K562 (cell line): ENCODE measurements around the gene LAMA5. TPM values are rescaled to one million over a fixed set of nuclear protein-coding genes. Genes with fewer than 3 reads are reported as not detected.

Source experiments
- ATAC-seq: fragments of 200-7000 bp; cut with Tn5 transposase; 3 replicates; pipeline ENCODE4 v1.9.1; 2020; ENCODE audit warnings: moderate library complexity
- BruUV-seq: library from RNA; stranded (reverse); fragments of 400-500 nt; replicated peaks from 2 replicates; lab custom pipeline; 2021; lab: Mats Ljungman, UMichigan
- CTCF ChIA-PET: fragments of 300-600 bp; formaldehyde crosslinking; extraction: SDS; loops from one replicate; lab custom pipeline; 2021; ENCODE audit warnings: low intra/inter-chr PET ratio; lab: Yijun Ruan, JAX
- POLR2A ChIA-PET: fragments of 300-600, 350-650 bp; sonication (Branson Sonifier 250); formaldehyde crosslinking; extraction: SDS; loops from one replicate; lab custom pipeline; 2021; ENCODE audit warnings: antibody characterized with exemption, inconsistent platforms; lab: Yijun Ruan, JAX
- DNase-seq, 4 experiments: peaks; one replicate each; pipeline versions ENCODE4 v3.0.0 to v3.0.0-alpha.2; 2011 to 2018; ENCODE audit warnings: low spot score in 3 of 4, mixed read lengths in 3 of 4; ENCODE audit errors: extremely low read depth in 1 of 4
- FAIRE-seq: peaks from 2 replicates; lab custom pipeline; 2011; peaks lifted over from hg19 to GRCh38; lab: Jason Lieb, UNC
- H2AFZ ChIP-seq: 2 replicates; pipeline ENCODE4 v1.6.0; 2011; ENCODE audit warnings: low read depth, low read length, control low read depth, inconsistent platforms
- H3K27ac ChIP-seq: fragments of 200-600 bp; 3 replicates; pipeline ENCODE4 v1.8.0; 2011; ENCODE audit warnings: low read depth, mild to moderate bottlenecking, control low read depth, inconsistent platforms, low read length, moderate library complexity, mixed read lengths; ENCODE audit errors: extremely low read depth
- H3K27me3 ChIP-seq, 2 experiments: fragments of 300-600 bp in 1 of 2; 2 replicates in 1 of 2; 3 replicates in 1 of 2; pipeline versions ENCODE4 v1.6.0 to v1.8.0; 2011; ENCODE audit warnings: inconsistent platforms in 2 of 2, low read length in 2 of 2, mild to moderate bottlenecking in 1 of 2, mixed read lengths in 1 of 2, moderate library complexity in 1 of 2; ENCODE audit not compliant: control insufficient read depth in 2 of 2, insufficient read depth in 2 of 2
- H3K36me3 ChIP-seq: fragments of 300-600 bp; 3 replicates; pipeline ENCODE4 v1.8.0; 2011; ENCODE audit warnings: mild to moderate bottlenecking, low read length, inconsistent platforms; ENCODE audit not compliant: control insufficient read depth, insufficient read depth
- H3K4me1 ChIP-seq, 2 experiments: fragments of 200-600 bp in 1 of 2; replicated peaks in 1 of 2; 2 replicates in 1 of 2; 3 replicates in 1 of 2; pipeline versions ENCODE4 v1.5.1 to v1.8.0; 2011; ENCODE audit warnings: inconsistent platforms in 2 of 2, low read length in 2 of 2, mild to moderate bottlenecking in 1 of 2, mixed read lengths in 1 of 2, moderate library complexity in 1 of 2; ENCODE audit not compliant: control insufficient read depth in 2 of 2, insufficient read depth in 2 of 2
- H3K4me2 ChIP-seq: 2 replicates; pipeline ENCODE4 v1.6.1; 2011; ENCODE audit warnings: low read length, control low read depth, inconsistent platforms, mixed read lengths; ENCODE audit not compliant: insufficient read depth
- H3K4me3 ChIP-seq: fragments of 200-600 bp; sonication (generic), shearing (Covaris generic); 2 replicates; pipeline ENCODE4 v1.5.1; 2016; ENCODE audit warnings: control low read depth, inconsistent platforms
- H3K79me2 ChIP-seq: fragments of 200-600 bp; 3 replicates; pipeline ENCODE4 v1.8.0; 2011; ENCODE audit warnings: low read length, inconsistent platforms; ENCODE audit not compliant: control insufficient read depth, insufficient read depth
- H3K9ac ChIP-seq, 2 experiments: 2 replicates each; pipeline versions ENCODE4 v1.6.0 to v1.6.1; 2011; ENCODE audit warnings: low read depth in 2 of 2, low read length in 2 of 2, control low read depth in 1 of 2, inconsistent platforms in 1 of 2, mild to moderate bottlenecking in 1 of 2, mixed read lengths in 1 of 2; ENCODE audit not compliant: insufficient read depth in 1 of 2
- H3K9me1 ChIP-seq: one replicate; pipeline ENCODE4 v1.6.0; 2011; ENCODE audit warnings: inconsistent platforms, mild to moderate bottlenecking, low read length, moderate library complexity; ENCODE audit not compliant: control insufficient read depth, insufficient read depth
- H3K9me3 ChIP-seq: replicated peaks from 2 replicates; pipeline ENCODE4 v1.5.1; 2011; ENCODE audit warnings: low read depth, low read length, inconsistent platforms; ENCODE audit not compliant: control insufficient read depth, insufficient read depth
- H4K20me1 ChIP-seq: replicated peaks from 2 replicates; pipeline ENCODE4 v1.6.1; 2011; ENCODE audit warnings: low read length, inconsistent platforms, mixed read lengths; ENCODE audit not compliant: control insufficient read depth, insufficient read depth
- BRCA1 ChIP-seq, 2 experiments: fragments of 450-650 bp in 1 of 2; sonication (generic) in 1 of 2; formaldehyde crosslinking in 1 of 2; IDR thresholded peaks; 2 replicates each; pipeline versions ENCODE4 v1.5.0 to v1.6.1; 2017 to 2020; ENCODE audit warnings: mild to moderate bottlenecking in 1 of 2, missing genetic modification reagents in 1 of 2
- C11orf30 ChIP-seq: fragments of 450-650 bp; IDR thresholded peaks from 2 replicates; pipeline ENCODE4 v1.6.1; 2016; ENCODE audit warnings: low read depth, mild to moderate bottlenecking
- CHCHD3 ChIP-seq: fragments of 250-450 bp; sonication (Bioruptor Pico); IDR thresholded peaks from 2 replicates; pipeline ENCODE4 v2.1.2; 2022; ENCODE audit warnings: mild to moderate bottlenecking
- COPS2 ChIP-seq: fragments of 450-650 bp; conservative IDR thresholded peaks from 2 replicates; pipeline ENCODE4 v1.6.1; 2016; ENCODE audit warnings: mild to moderate bottlenecking, moderate library complexity
- HCFC1 ChIP-seq: IDR thresholded peaks from 2 replicates; pipeline ENCODE4 v1.6.1; 2012; ENCODE audit warnings: low read depth, low read length, improper control_type of control experiment
- HMG20B ChIP-seq: fragments of 250-450 bp; sonication (Bioruptor Pico); IDR thresholded peaks from 2 replicates; pipeline ENCODE4 v1.5.0; 2021; ENCODE audit warnings: mild to moderate bottlenecking
- ILK ChIP-seq: fragments of 450-650 bp; IDR thresholded peaks from 2 replicates; pipeline ENCODE4 v1.6.1; 2016; ENCODE audit warnings: missing genetic modification characterization, low read depth, mild to moderate bottlenecking, missing compliant biosample characterization, moderate library complexity, borderline replicate concordance
- PREB ChIP-seq: sonication (generic); formaldehyde crosslinking; IDR thresholded peaks from 2 replicates; pipeline ENCODE4 v1.8.1; 2023; ENCODE audit warnings: mild to moderate bottlenecking, missing genetic modification reagents
- RBM17 ChIP-seq: fragments of 200-400 bp; formaldehyde crosslinking; IDR thresholded peaks from 2 replicates; pipeline ENCODE4 v1.6.1; 2017; ENCODE audit warnings: low read depth, mild to moderate bottlenecking, low read length, borderline replicate concordance
- RCOR1 ChIP-seq, 2 experiments: IDR thresholded peaks; 2 replicates each; pipeline ENCODE4 v1.6.1; 2012; ENCODE audit warnings: low read depth in 2 of 2, low read length in 2 of 2, borderline replicate concordance in 1 of 2, improper control_type of control experiment in 1 of 2
- SOX6 ChIP-seq: fragments of 450-650 bp; IDR thresholded peaks from 2 replicates; pipeline ENCODE4 v1.6.1; 2014; ENCODE audit warnings: mild to moderate bottlenecking
- SP2 ChIP-seq: IDR thresholded peaks from 2 replicates; pipeline ENCODE4 v1.6.1; 2011; ENCODE audit warnings: mild to moderate bottlenecking, low read depth, low read length, moderate library complexity; ENCODE audit not compliant: poor library complexity, severe bottlenecking; ENCODE audit errors: extremely low read depth
- STAG1 ChIP-seq: sonication (generic); formaldehyde crosslinking; IDR thresholded peaks from 2 replicates; pipeline ENCODE4 v1.5.0; 2020; ENCODE audit warnings: missing genetic modification reagents, borderline replicate concordance
- SUPT5H ChIP-seq: fragments of 450-650 bp; IDR thresholded peaks from 2 replicates; pipeline ENCODE4 v1.6.1; 2016
- U2AF2 ChIP-seq: fragments of 200-400 bp; formaldehyde crosslinking; optimal IDR thresholded peaks from 2 replicates; pipeline ENCODE3; 2017; ENCODE audit warnings: low read depth, mild to moderate bottlenecking, low read length
- ZBTB49 ChIP-seq: sonication (generic); formaldehyde crosslinking; IDR thresholded peaks from 2 replicates; pipeline ENCODE4 v1.8.0; 2022; ENCODE audit warnings: missing genetic modification reagents, mild to moderate bottlenecking, borderline replicate concordance
- ZNF57 ChIP-seq: fragments of 450-650 bp; formaldehyde crosslinking; IDR thresholded peaks from 2 replicates; pipeline ENCODE4 v1.4.0; 2020; ENCODE audit warnings: mild to moderate bottlenecking, moderate library complexity
- ZNF644 ChIP-seq: fragments of 200-800 bp; sonication (Bioruptor generic); IDR thresholded peaks from 2 replicates; pipeline ENCODE4 v1.6.1; 2016; ENCODE audit warnings: low read depth, missing genetic modification characterization, missing compliant biosample characterization
- ZNF695 ChIP-seq: fragments of 450-650 bp; formaldehyde crosslinking; IDR thresholded peaks from 2 replicates; pipeline ENCODE4 v1.4.0; 2020; ENCODE audit warnings: mild to moderate bottlenecking, moderate library complexity
- ZZZ3 ChIP-seq: fragments of 450-650 bp; IDR thresholded peaks from 2 replicates; pipeline ENCODE4 v1.6.1; 2016; ENCODE audit warnings: antibody characterized with exemption, mild to moderate bottlenecking, moderate library complexity
- WGBS: fragments of 100-300 bp; shearing (Covaris generic); methylation state at CpG from one replicate; pipeline ENCODE4 v1.1.6; 2016; ENCODE audit warnings: low coverage, mixed read lengths; ENCODE audit not compliant: insufficient coverage; ENCODE audit errors: missing lambda C conversion rate; 5-methylcytosine and 5-hydroxymethylcytosine counted together
- in situ Hi-C: fragments of 300-500 bp; cut with MboI; formaldehyde crosslinking; loops from 4 replicates; pipeline ENCODE4 v1.15.0; 2018; ENCODE audit warnings: inconsistent platforms, mixed read lengths
- intact Hi-C: fragments of 100-400 bp; cut with micrococcal nuclease; formaldehyde crosslinking; loops from 2 replicates; pipeline ENCODE4 v1.14.2; 2022
- polyA plus RNA-seq, 8 experiments: library from polyadenylated mRNA; depleted of rRNA in 4 of 8; stranded (reverse) in 5 of 8; unstranded in 3 of 8; fragments of >200 nt; fragmentation: Nextera tagmentation in 2 of 8; fragmentation: Illumina TruSeq in 1 of 8; extraction: Ambion mirVana in 2 of 8; extraction: Trizol in 1 of 8; gene quantifications; 2 replicates each; pipeline versions ENCODE4 v1.2.1 to v1.2.3, GENCODE V29; 2011 to 2014; ENCODE audit warnings: inconsistent platforms in 1 of 8, missing spikeins in 1 of 8
- total RNA-seq, 7 experiments: library from RNA; depleted of rRNA in 6 of 7; stranded (reverse); fragments of >200 nt in 6 of 7; fragmentation: Illumina TruSeq in 2 of 7; extraction: Trizol in 2 of 7; gene quantifications; 2 replicates each; pipeline versions ENCODE4 v1.2.1 to v1.2.3, GENCODE V29; 2011 to 2021; ENCODE audit warnings: low replicate concordance in 1 of 7

LAMA5 gene
- total and polyA plus RNA-seq, 9 of the 15 experiments (the other 6 are each of a cell fraction or from before 2014, with no cell fraction given): 0.31 to 101 (median 7.8) TPM

GRCh38 chr20:62388839-62389600 is 21.9 kb upstream of the LAMA5 start:
- no peaks in the 10 kb centered on the region for H3K9me3 ChIP-seq
- no peak overlapping the region for H2AFZ ChIP-seq
- H3K27ac ChIP-seq: peak overlapping the region; percentile 26; the same call in 2 of the 3 replicates
- DNase-seq (no peak), ATAC-seq (no peak), FAIRE-seq (peak; percentile 44)
- BruUV-seq: no TSS peak
- H3K79me2 ChIP-seq: peaks cover 56% of the 10 kb centered on the region
- 84% methylated on average over 11 of the region's 11 CpGs for WGBS
- H3K4me2 ChIP-seq: peak overlapping the region; percentile 100
- H3K9me1 ChIP-seq: peaks cover 12% of the 10 kb centered on the region
- ChIA-PET POLR2A (interaction anchor here (0.6 to 5.1 kb wide), 7 partner anchors 12 to 377 kb away, joined by 3 to 28 read pairs (median 4); partner anchors contain the start of gene LAMA5), CTCF (no interaction called here)
- H3K36me3 ChIP-seq: peaks cover 52% of the 10 kb centered on the region
- no peaks in the 10 kb centered on the region for H3K27me3 ChIP-seq
- H4K20me1 ChIP-seq: peaks cover 9% of the 10 kb centered on the region
- peaks cover 11 to 53% of the 10 kb centered on the region in 2 experiments; a peak in 4 of 5 replicates for H3K4me1 ChIP-seq
- in situ Hi-C loops: no loop called here
- intact Hi-C loops: loop anchor here (10.0 kb wide), 1 partner anchor 244 kb away; the partner anchor contains the start of genes PSMA7 and SS18L1
- H3K9ac ChIP-seq: peak overlapping the region; percentile 99; a peak in 2 of 4 replicates
- peak overlapping the region; percentile 100; the same call in 1 of the 2 replicates for H3K4me3 ChIP-seq
- TF ChIP-seq ZNF695 (CRISPR knock-in tag) (0 out of 2 replicates have a peak, but pooled peaks have one; percentile 40), BRCA1 (IDR thresholded peaks at IDR 0.05) (no peak), BRCA1 (CRISPR knock-in tag; IDR thresholded peaks at IDR 0.05) (no peak), RBM17 (no peak), SP2 (no peak), ZNF644 (tag) (no peak), C11orf30 (no peak), COPS2 (no peak), RCOR1 (IDR thresholded peaks at IDR 0.05; ENCODE audit: borderline replicate concordance in 1 of 2, low read depth in 2 of 2, low read length in 2 of 2) (no peak), U2AF2 (no peak), ZBTB49 (CRISPR knock-in tag) (no peak), PREB (no peak), CHCHD3 (CRISPR knock-in tag) (no peak), ZZZ3 (no peak), SUPT5H (peak; percentile 73), ZNF57 (CRISPR knock-in tag) (0 out of 2 replicates have a peak, but pooled peaks have one; percentile 34), HMG20B (no peak), SOX6 (no peak), STAG1 (CRISPR knock-in tag) (no peak), ILK (no peak), HCFC1 (no peak)
